Dermis blood vessel endothelial cell (primary cell): Measurements from ENCODE around the gene ALCAM. TPM values are rescaled to one million over a fixed set of nuclear protein-coding genes. Genes with fewer than 3 reads are reported as not detected.

Source experiments
- DNase-seq: peaks from one replicate; pipeline ENCODE4 v3.0.0; 2010
- total RNA-seq: library from RNA; depleted of rRNA; stranded (reverse); fragments of >200 nt; gene quantifications from 2 replicates; pipeline ENCODE4 v1.2.3, GENCODE V29; 2014

The ALCAM gene
- total RNA-seq, 1 donor from 2014 or later: 49.7 TPM

DNA sequence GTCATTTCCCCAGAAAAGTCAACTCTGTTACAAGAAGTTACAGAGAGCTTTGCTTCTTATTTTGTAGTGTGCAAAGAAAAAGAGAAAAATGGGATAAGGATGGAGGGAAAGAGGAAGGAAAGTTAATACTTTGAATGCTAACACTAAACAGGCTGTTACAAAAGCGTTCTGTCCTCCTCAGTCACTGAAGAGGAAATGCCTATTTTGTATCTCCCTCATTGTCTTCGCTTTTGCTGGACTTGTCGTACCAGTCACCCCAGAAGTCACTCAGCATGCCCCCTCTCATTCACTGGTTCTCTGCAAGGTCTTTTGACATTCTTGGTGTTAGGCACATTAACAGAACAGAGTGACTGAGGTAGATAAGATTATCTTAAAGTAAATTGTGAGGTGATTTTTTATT, 129.6 kb downstream of the ALCAM start:
- DNase-seq: no peak

- no peak for DNase-seq
Measured at GRCh38 chr3:105497386-105497785, 130.7 kb downstream of the ALCAM start.

DNA sequence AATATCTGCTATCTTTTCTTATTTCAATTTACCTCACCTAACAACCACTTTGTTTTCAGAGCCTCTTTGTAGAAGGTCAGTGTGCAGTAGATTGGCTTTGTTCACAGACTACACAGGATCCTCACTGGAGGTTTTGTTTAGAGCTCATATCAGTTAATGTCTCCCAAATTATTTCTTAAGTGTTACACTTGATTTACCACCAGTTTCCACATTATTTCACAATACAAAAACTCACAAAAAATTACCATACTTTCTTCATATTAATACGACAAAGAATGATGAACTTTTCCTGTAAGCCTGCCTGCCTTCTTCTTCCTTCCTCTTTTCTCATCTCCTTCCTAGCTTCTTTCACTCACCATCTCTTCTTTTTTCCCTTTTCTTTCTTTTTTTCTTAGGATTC, 133.3 kb downstream of the ALCAM start:
- DNase-seq: no peak

GRCh38 chr3:105502333-105502732, 135.6 kb downstream of the ALCAM start:
- no peak for DNase-seq

DNA sequence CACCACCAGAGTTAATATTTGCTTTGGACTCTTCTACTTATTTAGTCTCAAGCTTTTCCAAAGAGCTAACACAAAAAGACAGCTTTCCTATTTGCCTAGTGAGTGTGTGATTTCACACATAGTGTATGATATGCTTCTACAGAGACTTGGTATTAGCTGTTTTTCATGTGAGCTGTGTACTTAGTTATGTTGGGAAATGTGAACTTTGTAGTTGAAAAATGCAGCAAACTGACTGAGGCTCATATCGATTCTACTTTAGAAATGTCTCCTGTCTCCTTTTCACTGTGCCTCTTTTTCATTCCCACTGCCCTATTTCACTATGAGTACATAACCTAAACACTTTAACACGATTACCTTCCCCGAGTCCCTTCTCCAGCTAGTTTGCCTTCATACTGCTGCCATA, 136.5 kb downstream of the ALCAM start:
- no peak for DNase-seq

DNA sequence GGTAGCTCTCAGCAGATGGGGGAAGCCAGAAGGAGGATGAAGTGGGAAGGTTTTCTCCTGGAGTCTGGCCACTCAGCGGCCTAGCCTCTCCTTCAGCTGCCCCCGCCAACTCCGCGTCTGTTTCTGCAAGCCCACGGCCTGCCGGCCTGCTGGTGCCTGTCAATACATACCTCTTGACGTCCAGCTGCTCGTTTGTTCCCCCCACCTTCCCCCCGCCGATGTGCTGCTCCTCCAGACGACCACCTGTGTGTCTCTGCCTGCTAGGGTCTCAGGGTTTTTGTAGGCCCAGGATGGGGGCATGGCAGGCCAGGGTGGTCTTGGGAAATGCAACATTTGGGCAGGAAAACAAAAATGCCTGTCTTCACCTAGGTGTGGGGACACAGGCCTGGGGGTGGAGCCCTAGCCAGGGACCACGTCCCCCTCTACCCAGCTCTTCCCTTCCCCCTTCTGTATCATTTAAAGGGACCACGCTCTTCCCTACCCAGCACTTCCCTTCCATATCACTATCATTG, 137.8 kb downstream of the ALCAM start:
- no peak for DNase-seq

DNA sequence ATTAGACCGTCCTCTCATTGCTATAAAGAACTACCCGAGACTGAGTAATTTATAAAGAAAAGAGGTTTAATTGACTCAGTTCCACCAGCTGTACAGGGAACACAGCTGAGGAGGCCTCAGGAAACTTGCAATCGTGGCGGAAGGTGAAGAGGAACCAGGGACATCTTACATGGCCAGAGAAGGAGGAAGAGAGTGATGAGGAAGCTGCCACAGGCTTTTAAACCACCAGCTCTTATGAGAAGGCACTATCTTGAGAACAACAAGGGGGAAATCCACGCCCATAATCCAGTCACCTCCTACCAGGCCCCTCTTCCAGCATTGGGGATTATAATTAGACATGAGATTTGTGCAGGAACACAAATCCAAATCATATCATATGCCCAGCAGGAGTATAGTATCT, 138.5 kb downstream of the ALCAM start:
- no peak for DNase-seq

DNA sequence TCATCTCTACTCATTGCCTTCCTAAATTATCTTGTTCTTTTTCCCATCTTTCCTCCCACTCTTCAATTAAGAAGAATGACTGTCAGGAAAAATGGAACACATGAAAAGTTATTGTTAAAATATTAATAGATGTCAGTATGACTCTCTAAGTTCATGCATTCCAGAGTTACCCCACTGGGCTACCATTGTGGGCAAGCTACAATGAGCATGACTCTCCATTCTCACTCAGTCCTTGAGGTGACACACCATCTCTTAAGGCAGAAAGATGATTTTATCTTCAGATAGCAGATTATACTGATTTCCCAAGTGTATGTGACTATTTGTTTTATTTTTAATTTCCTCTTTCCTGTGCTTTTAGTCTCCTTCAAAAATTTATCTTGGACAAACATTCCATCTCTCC, 144.3 kb downstream of the ALCAM start:
- DNase-seq: no peak

- no peak for DNase-seq
Measured at GRCh38 chr3:105512061-105512460, 145.4 kb downstream of the ALCAM start.

- no peak for DNase-seq
Measured at GRCh38 chr3:105513042-105513441, 146.3 kb downstream of the ALCAM start.

DNA sequence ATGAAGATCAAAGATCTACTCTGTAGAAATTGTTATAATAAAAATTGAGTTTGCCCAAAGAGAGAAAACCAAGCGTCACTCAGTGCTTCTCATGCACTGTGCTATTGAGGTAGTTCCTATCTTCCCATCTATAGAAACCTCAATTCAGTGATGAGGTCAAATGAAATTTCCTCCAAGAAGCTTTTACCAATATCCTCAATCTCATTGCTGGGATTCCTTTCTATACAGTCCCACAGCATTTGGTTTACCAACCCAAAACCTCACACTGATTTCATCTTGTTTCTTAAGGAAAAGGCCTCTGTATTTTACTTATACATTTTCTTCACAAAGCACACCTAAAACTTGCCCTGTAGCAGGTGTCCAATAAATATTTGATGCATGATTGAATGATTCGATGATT, 147.2 kb downstream of the ALCAM start:
- no peak for DNase-seq

DNA sequence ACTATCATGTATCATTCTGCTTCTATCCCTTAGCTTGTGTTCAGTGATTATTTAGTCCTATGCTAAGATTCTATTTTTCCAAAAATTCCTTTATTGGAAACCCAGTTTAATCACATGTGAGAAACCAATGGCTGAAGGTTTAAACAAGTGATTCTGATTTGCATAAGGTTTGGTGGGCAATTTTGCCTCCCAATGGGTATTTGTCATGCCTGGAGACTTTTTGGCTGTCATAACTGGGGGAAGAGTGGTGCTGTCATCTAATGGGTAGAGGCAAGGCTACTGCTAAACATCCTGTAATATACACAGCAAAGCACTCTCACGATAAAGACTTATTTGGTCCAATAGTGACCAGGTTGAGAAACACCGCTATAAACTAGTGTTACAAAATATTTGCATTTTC, 148.7 kb downstream of the ALCAM start:
- DNase-seq: no peak

GRCh38 chr3:105516972-105517371, 150.3 kb downstream of the ALCAM start:
- peak; percentile 34 for DNase-seq

DNA sequence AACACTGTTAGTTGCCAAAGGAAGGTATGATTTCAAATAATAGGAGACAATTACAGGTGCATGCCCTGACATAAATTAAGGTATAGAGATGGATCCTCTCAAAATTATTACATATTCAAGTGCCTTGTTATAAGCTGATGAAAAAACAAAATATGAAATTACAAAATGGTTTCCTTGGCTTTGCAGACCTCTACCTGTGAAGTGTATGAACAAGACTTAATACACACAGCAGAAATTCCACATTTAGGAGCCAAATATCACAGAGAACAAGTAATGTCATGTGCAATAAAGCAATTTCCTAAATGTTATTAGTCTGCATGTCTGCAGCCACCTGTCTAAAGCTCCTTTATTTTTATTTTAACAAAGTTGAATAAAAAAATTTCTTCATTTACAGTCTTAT, 151.5 kb downstream of the ALCAM start:
- peak; percentile 23 for DNase-seq

DNA sequence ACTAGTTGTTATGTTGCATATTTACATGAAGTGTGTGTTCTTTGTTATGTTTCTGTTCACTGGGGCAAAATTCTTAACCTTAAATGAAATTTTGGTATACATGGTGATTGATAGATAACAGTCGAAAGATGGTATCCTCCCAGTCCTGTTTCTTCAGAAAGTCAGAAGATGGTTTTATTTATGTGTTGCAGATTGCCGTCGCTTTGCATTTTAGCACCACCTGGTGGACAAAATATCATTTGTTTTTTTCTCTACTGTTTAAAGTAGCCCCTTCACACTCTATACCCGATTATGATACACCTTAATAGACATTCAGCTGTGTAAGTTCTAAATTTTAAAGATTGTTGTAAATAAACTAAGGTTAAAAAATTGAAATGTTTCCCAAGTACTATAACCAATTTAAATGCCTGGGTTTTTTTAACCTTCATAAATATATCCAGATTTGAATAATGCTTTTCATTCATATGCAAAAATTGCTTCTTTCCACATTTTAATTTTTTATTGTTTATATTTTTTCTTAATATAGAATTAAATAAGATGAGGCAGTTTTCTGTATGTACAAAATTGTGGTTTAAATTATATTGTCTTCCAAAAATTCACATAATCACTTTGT, 152.2 kb downstream of the ALCAM start:
- peak; percentile 84 for DNase-seq

- DNase-seq: no peak
Measured at GRCh38 chr3:105521770-105522169, 155.1 kb downstream of the ALCAM start.

- DNase-seq: peak; percentile 12
Measured at GRCh38 chr3:105523501-105523900, 156.8 kb downstream of the ALCAM start.

- DNase-seq: no peak
Measured at GRCh38 chr3:105525531-105525930, 158.8 kb downstream of the ALCAM start.

DNA sequence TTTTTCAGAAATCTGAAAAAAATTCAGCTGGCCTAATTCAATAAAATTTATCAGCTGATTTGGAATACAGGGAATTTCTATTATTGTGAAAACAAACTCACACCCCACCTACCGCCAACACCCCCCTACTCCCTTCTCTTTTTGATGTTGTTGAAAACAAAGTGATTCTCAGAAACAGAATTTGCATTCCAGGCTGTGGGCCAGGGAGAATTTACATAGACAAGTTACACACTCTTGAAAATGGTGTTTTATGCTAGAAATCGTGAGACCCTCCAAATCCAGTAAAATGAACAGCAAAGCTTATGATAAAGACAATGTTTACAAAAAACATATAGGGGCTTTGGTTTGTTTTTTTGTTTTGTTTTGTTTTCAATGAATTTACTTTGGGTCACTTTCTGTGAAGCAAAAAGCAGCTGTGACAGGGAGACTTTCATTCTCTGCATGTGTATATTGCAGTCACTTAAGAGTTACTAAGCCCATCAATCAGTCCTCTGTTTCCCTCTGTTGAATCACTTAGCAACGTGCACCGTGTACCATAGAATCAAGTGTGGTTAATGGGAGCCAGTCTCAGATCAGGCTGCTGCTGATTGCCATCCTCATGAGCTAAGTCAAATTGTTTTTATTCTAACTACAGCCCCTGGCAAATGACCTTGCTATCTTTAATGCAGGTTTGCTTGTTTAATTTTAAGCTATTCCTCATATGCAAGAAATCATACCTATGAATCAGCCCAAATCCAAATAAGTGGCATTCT, 159.8 kb downstream of the ALCAM start:
- peak; percentile 15 for DNase-seq

DNA sequence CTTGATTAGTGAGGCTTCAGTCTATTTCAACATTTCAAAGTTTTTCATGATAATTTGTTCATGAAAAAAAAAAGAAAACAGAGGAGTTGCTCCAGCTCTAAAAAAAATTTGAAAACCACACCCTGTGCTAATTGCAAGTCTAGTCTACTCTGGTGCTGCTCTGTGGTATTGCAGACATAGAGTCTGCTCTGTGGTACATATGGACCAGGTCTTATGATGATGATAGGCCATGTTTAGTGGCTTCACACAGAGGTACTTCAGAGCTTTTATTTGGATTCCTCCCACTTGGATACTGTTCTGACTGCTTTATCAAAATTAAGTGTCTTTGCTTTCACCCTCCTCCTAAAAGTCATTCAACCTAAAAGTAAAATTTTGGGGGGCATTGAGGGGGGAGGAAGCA, 160.8 kb downstream of the ALCAM start:
- no peak for DNase-seq

- DNase-seq: no peak
Measured at GRCh38 chr3:105527949-105528348, 161.2 kb downstream of the ALCAM start.

DNA sequence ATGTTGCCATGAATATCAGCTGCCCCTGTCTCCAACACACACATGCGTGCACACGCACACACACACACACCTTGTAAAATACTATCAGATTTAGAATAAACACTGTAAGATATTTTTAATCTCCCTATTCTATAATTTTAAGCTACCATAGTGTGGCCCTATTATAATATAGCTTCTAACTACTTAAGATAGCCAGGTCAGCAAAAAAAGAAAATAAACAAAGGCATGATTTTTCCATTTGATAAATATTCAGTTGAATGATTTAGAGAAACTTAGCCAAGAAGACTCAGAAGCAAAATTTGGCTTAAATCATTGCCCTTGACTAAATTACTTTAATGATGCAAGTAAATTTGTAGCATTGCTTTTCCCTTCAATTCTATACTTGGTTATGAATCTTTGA, 162.2 kb downstream of the ALCAM start:
- DNase-seq: no peak

- DNase-seq: no peak
Measured at GRCh38 chr3:105529456-105529855, 162.7 kb downstream of the ALCAM start.

- DNase-seq: no peak
Measured at GRCh38 chr3:105532251-105532650, 165.5 kb downstream of the ALCAM start.
